H1 (cell line): ENCODE data around the gene PTPN18. TPM values are rescaled to one million over a fixed set of nuclear protein-coding genes. Genes with fewer than 3 reads are reported as not detected.

Experiments used
- ATF2 ChIP-seq: IDR thresholded peaks from 2 replicates; pipeline ENCODE4 v1.6.1; 2012; ENCODE audit warnings: low read length, inconsistent platforms
- CBX5 ChIP-seq: fragments of 300-800, 300-1000 bp; sonication (generic); IDR thresholded peaks from 2 replicates; pipeline ENCODE4 v1.7.1; 2016; ENCODE audit warnings: antibody characterized with exemption, low read length, low read depth
- CHD7 ChIP-seq: fragments of 300-600 bp; sonication (generic); IDR thresholded peaks from 2 replicates; pipeline ENCODE4 v1.7.1; 2012; ENCODE audit warnings: low read length, moderate library complexity, mild to moderate bottlenecking, inconsistent platforms; ENCODE audit not compliant: insufficient replicate concordance
- EGR1 ChIP-seq: IDR thresholded peaks from 2 replicates; pipeline ENCODE4 v1.6.1; 2011; ENCODE audit warnings: low read depth, low read length, borderline replicate concordance
- FOSL1 ChIP-seq: IDR thresholded peaks from 2 replicates; pipeline ENCODE4 v1.6.1; 2011; ENCODE audit warnings: mild to moderate bottlenecking, low read depth, low read length, moderate library complexity; ENCODE audit not compliant: insufficient read depth
- KDM1A ChIP-seq: fragments of 200-600, 300-600 bp; sonication (generic); IDR thresholded peaks from 2 replicates; pipeline ENCODE4 v1.7.1; 2016; ENCODE audit warnings: mild to moderate bottlenecking, low read length, borderline replicate concordance
- MAFK ChIP-seq: IDR thresholded peaks from 2 replicates; pipeline ENCODE4 v1.6.1; 2012; ENCODE audit warnings: low read depth, mild to moderate bottlenecking, improper control_type of control experiment, low read length
- POLR2A ChIP-seq, 2 experiments: IDR thresholded peaks; 1 replicate in 1 of 2; 2 replicates in 1 of 2; pipeline ENCODE4 v1.6.1; 2011; ENCODE audit warnings: low read depth in 2 of 2, low read length in 2 of 2, mild to moderate bottlenecking in 2 of 2; ENCODE audit errors: control extremely low read depth in 1 of 2
- RNF2 ChIP-seq: fragments of 200-900, 300-1000 bp; sonication (generic); IDR thresholded peaks from 2 replicates; pipeline ENCODE4 v1.7.1; 2016; ENCODE audit warnings: borderline replicate concordance, low read depth, mild to moderate bottlenecking, antibody characterized with exemption, low read length; ENCODE audit not compliant: poor library complexity, severe bottlenecking; ENCODE audit errors: missing control alignments
- SIRT6 ChIP-seq: IDR thresholded peaks from one replicate; pipeline ENCODE4 v1.7.1; 2012; ENCODE audit warnings: low read length, inconsistent platforms
- SP2 ChIP-seq: IDR thresholded peaks from 2 replicates; pipeline ENCODE4 v1.6.1; 2012; ENCODE audit warnings: mild to moderate bottlenecking, low read length, inconsistent platforms
- polyA plus RNA-seq, 7 experiments: library from polyadenylated mRNA; depleted of rRNA in 3 of 7; stranded (reverse) in 5 of 7; unstranded in 2 of 7; fragments of >200 nt in 5 of 7; fragments of 200-250 nt in 2 of 7; gene quantifications; 1 replicate in 5 of 7; 2 replicates in 1 of 7; 4 replicates in 1 of 7; pipeline versions ENCODE4 v1.2.1 to v1.2.3, GENCODE V29; 2011 to 2013; ENCODE audit warnings: missing spikeins in 2 of 7, mixed read lengths in 2 of 7
- total RNA-seq: library from RNA; stranded (reverse); fragmentation: NEBNext Ultra II Directional; extraction: Animal tissue kit (Norgen Biotek cat#: 25700); gene quantifications from 2 replicates; pipeline ENCODE4 v1.2.1, GENCODE V29; 2021

PTPN18 gene
- total and polyA plus RNA-seq, 2 of the 8 experiments (the other 6 are each of a cell fraction or from before 2014, with no cell fraction given): 13.2 to 14.7 TPM

- TF ChIP-seq CHD7: no peak
- TF ChIP-seq CBX5: no peak
- TF ChIP-seq EGR1: no peak
- no peak for TF ChIP-seq ATF2
- TF ChIP-seq RNF2: no peak
- TF ChIP-seq KDM1A: no peak
- TF ChIP-seq POLR2A (IDR thresholded peaks at IDR 0.05; ENCODE audit: control extremely low read depth in 1 of 2, low read depth in 2 of 2, low read length in 2 of 2): no peak
- no peak for TF ChIP-seq SIRT6
- TF ChIP-seq MAFK: no peak
- TF ChIP-seq FOSL1: no peak
- TF ChIP-seq SP2: no peak
These were observed 41.5 kb upstream of the PTPN18 start (continued) for GRCh38 chr2:130314377-130314776.
